Posterior cingulate gyrus (tissue), 11 donors: ENCODE results near the gene DMXL1.
A peak's percentile ranks its signal among the peaks of the same experiment; 100 is the strongest.

Experiments used
- DNase-seq, 10 donors: peaks; one replicate each; pipeline versions ENCODE4 v3.0.0 to v3.0.0-alpha.2; 2020 to 2021; ENCODE audit warnings: mixed read lengths in 3 of 10
- intact Hi-C: fragments of 100-400 bp; cut with DNase I; formaldehyde crosslinking; loops from one replicate; pipeline ENCODE4 v1.15.1; 2023

DMXL1 gene, protein sequence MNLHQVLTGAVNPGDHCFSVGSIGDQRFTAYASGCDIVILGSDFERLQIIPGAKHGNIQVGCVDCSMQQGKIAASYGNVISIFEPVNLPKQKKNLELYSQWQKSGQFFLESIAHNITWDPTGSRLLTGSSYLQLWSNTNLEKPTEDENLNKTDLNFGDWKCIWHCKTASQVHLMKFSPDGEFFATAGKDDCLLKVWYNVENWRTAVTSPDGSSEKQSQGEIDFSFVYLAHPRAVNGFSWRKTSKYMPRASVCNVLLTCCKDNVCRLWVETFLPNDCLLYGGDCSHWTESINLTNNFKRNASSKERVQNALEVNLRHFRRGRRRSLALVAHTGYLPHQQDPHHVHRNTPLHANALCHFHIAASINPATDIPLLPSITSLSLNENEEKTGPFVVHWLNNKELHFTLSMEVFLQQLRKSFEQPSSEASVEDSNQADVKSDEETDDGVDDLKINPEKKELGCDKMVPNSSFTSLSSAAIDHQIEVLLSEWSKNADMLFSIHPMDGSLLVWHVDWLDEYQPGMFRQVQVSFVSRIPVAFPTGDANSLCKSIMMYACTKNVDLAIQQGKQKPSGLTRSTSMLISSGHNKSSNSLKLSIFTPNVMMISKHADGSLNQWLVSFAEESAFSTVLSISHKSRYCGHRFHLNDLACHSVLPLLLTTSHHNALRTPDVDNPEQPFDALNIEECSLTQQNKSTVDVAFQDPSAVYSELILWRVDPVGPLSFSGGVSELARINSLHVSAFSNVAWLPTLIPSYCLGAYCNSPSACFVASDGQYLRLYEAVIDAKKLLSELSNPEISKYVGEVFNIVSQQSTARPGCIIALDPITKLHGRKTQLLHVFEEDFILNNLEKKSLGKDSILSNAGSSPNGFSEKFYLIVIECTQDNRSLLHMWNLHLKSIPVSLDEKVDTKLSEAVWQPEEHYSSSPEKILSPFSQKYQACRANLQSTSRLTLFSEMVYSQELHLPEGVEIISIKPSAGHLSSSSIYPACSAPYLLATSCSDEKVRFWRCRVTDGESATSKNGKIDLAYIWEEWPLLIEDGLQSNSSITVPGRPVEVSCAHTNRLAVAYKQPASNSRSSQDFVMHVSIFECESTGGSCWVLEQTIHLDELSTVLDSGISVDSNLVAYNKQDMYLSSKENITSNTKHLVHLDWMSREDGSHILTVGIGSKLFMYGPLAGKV (N-terminal part only)

DNA sequence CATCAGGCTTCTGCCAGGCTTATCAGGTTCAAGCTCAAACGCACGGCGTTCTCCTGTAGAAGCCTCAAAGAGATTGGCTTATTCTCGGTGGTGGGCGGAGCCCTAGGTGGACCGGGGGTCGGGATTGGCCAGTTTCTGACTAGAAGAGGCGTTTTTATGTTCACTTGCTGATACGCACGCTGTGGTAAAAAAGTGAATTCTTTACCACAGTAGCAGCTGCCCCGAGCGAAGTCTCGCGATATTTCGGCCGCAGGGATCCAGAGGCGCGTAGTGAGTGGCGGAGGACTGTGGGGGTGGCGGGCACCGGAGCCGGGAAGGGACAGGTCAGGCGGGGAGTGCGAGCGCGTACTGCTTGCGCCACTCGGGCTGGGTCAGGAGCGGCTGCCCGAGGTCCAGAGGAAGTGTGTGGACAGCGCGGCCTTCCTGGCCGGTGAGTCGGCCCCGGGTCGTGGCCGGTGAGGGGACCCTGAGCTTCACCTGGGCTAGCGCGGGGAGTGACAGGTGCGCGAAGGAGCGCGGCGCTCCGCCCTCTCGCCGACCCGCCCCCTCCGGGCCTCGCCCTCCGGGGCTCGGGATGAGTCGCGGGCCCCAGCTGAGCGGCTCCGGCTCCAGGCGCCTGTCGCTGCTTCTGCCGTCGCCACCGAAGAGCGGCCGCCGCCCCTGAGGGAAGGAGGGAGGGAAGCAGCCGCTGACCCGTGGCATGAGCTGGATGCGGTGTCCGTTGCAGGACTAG, at the start of gene DMXL1:
DMXL1 (plus strand) TSS at position 260 of the 733 bp plus-strand sequence. CDS start 483 bp downstream, outside the sequence.
- intact Hi-C loops = loop anchor here (2.0 to 5.0 kb wide), 2 partner anchors 84 to 198 kb away; partner anchors contain the start of gene DTWD2
- DNase-seq = peak; percentile 97 to 100 (median 98)

DNA sequence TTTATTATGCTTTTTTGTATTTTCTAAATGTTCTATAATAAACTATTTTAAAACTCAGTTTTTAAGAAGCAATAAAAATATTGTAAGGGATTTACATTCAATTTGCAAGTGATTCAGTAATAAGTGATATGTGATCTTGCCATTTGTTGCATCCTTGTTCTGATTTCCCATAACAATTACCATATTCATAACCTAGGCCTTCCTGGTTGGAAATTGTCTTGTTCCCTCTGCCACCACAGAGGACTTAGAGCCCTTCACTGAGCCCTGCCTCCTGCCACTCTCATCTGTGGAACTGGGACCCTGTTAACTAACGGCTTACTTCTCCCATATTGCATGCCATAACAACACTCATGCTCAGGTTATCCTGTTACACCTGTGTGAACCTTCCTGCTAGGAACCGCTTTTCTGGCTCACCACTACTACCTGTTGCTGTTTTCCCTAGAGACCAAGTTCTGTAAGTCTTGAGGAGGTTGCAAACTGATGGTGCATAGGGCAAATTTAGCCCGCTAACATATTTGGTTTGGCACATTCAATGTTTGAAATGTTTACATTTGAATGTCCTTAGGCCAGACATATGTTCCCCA, 49.6 kb upstream of the DMXL1 start:
- DNase-seq = no peak
- intact Hi-C loops = no loop called here

DNA sequence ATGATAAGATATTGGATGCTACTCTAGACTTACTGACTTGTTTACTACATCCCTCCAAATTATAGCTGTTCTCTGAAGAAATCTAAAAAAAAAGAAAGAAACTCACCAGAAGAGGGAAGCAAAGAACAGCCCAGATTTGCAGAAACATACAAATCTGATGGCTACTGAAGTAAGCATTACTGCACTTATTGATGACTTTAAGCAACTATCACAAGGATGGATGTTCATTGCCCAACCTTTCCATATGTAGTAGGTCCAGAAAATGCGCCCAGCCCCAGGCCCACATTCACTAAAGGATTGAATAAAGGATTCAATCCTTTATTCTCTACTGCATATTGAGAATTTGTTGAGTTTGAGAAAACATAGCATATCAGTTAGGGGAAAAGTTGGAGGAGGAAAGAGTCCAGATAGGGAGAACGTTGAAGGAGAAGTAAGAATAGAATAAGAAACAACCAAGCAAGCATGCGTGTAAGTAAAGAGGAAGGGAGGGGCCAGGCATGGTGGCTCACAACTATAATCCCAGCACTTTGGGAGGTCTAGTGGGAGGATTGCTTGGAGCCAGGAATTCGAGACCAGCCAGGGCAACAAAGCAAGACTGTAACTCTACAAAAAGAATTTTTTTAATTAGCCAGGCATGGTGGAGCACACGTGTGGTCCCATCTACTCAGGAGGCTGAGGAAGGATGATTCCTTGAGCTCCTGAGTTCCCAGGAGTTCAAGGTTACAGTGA, 48.7 kb upstream of the DMXL1 start:
- intact Hi-C loops = loop anchor here (1.0 kb wide), 1 partner anchor 390 kb away; no protein-coding TSS in a partner anchor

DNA sequence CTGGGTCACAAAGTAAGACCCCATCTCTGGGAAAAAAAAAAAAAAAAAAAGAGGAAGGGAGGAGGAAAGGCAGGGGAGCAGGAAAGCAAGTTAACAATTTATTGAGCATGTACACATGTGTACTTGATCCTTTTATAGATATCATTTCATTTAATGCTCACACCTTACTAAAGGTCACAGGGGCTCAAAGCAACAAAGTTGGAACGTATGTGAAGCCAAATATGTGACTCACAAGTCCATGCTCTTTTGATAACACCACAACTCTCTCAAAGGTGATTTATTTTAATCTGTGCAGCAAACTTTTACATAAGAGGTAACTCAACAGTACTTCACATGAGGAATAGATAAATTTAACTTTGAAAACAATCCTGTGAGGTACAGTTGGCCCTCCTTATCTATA, 48.1 kb upstream of the DMXL1 start:
- DNase-seq = no peak
- intact Hi-C loops = loop anchor here (1.0 kb wide), 1 partner anchor 390 kb away; no protein-coding TSS in a partner anchor

More for the DNA sequence above, 48.7 kb upstream of the DMXL1 start:
- no peak for DNase-seq

DNA sequence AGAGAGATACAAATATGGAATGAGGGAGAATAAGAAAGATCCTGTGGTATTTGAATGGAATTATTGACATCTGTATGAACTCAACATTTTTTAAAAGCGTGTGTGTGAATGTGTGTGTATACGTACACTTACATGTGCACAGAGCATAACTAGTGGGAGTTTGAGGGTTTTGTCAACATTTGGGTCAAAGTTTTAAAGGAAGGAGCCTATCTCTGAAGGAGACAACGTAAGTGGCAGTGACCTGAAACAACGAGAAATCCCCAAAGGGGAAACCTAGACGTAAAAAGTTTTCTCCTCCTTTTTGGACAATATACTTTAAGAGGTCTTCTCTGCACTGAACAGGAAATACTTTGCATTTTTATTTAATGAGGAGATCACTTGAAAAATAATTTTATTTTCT, 42.3 kb upstream of the DMXL1 start:
- intact Hi-C loops = no loop called here
- DNase-seq = no peak

DNA sequence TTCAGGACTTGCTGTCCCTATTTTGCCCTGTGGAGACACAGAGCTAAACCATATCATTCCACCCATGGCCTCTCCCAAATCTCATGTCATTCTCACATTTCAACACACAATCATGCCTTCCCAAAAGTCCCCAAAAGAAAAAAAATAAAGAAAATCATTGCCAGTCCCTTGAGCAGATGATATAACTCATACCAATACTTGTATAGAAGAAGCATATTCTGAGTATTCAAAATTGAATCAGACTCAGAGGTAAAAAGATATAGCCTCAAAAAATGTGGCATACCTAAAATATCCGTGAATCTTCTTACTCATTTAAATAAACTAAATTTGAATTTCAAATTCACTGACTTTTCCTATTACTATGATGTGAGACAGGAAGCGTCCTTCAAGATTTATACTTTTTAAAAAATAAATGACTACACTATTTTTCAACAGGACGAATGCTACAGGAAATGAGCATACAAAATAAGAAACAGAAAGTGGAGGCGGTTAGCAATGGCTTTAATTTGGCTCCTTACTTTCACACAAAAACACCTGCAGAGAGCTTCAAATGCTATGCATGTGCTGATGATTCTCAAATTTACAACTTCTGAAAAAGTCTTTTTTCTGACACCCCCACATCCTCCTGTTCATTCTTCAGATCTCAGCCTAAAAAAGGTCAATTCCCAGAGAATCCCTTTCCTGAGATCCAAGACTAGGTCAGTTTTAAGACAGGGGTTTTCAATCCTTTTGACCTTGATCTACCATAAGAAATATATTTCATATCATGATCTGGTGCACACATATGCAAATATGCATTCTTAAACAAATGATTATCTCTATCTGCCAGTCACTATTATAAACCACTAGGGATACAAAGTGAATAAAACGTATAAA, 39.6 kb upstream of the DMXL1 start:
- intact Hi-C loops = no loop called here
- DNase-seq = no peak

DNA sequence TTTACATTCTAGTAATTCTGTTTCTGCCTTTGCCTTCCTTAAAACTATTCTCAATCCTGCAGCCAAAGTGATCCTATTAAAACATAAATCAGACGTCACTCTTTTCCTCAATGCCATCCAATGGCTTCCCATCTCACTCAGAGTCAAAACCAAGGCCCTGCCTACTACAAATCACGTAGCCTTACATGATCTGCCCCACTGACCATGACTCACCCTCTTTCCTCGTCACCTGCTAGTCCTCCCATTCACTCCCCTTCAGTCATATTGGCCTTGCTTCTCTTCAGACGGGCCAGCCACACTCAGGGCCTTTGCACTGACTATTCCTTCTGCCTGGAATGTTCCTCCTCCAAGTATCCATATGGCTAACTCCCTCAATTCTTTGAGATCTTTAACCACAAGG, 39.0 kb upstream of the DMXL1 start:
- no peak for DNase-seq
- intact Hi-C loops = loop anchor here (2.0 kb wide), 1 partner anchor 25 kb away; no protein-coding TSS in a partner anchor

DNA sequence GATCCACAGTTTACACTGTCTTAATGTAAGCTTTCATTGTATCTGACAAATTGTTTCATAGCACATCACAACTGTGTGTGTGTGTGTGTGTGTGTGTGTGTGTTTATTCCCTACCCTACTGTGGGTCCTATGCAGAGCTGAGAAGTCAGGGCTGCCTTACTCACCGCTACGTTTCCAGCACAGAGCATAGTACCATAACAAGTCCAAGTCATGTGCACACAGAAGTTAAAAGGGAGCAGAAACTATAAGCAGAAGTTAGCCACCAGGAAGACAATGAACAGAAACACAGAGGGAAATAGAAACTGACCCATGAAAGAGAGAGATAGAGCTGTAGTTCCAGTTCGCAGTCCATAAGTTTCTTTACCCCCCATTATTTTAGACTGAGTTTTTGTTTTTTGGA, 38.2 kb upstream of the DMXL1 start:
- DNase-seq = no peak
- intact Hi-C loops = loop anchor here (2.0 kb wide), 1 partner anchor 26 kb away; no protein-coding TSS in a partner anchor

DNA sequence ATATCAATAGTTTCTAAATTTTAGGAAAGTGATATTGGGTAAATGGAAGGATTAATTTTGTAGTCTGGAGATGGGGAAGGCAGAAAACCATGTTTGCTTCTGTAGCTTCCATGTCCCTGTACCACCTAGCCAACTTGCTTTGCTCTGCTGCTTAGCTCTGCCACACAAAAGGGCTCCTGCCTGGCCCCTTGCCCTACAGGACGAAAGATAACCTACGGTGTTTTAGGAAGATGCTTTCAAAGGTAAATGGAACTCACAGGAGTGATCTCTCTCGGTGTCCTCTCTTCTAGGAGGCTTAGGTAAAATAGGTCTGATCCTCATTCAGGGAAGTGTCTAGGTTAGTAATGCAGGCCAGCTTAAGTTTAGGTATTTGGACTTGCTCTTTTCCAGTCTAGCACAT, 37.8 kb upstream of the DMXL1 start:
- no peak for DNase-seq
- intact Hi-C loops = loop anchor here (2.0 kb wide), 1 partner anchor 26 kb away; no protein-coding TSS in a partner anchor

DNA sequence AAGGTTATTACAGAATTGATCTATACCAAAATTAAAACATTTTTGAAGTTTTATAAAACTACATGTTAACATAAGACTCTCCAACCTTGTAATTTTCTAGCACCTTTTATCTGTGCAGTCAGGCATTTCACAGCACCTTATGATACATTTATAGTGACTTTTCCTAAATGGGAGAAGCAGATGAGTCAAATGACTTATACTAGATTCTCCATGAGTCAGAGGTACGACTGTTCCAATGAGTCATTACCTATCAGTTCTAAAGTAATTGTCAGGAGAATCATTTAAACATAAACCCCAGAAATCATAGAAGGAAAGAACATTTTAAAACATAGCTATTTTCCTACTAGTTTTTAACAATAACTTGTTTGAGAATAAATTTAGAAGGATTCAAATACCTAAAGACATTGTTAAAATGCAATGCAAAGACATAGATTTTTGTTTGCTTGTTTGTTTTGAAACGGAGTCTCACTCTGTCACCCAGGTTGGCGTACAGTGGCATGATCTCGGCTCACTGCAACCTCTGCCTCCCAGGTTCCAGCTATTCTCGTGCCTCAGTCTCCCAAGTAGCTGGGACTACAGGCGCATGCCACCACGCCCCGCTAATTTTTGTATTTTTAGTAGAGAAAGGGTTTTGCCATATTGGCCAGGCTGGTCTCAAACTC, 34.7 kb upstream of the DMXL1 start:
- peak in 1 of 10 donors; percentile 39 for DNase-seq
- intact Hi-C loops = no loop called here

DNA sequence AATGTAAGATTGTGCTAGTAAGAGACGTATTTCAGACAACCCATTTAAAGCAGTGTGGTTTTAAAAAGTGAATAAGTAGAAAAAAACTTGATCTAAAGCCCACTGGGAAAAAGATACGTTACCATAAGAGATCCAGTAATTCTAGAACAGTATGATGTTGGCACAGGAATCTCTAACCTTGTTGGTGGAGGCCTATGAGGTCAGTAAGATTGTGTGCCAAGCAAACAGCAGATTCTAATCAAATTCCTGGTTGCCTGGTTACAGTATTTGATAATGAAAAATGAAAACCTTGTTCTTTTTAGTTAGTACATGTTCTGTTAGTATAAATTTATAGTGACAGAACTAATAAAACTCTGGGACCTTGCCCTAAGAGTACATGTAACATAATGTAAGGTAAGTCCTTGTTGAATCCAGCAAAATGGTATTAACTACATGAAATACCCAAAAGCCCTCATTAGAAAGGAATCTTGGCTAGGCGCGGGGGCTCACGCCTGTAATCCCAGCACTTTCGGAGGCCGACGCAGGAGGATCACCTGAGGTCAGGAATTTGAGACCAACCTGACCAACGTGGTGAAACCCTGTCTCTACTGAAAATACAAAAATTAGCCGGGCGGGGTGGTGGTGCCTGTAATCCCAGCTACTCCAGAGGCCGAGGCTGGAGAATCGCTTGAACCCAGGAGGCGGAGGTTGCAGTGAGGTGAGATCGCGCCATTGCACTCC, 33.2 kb upstream of the DMXL1 start:
- DNase-seq = peak in 1 of 10 donors; percentile 39
- intact Hi-C loops = no loop called here

DNA sequence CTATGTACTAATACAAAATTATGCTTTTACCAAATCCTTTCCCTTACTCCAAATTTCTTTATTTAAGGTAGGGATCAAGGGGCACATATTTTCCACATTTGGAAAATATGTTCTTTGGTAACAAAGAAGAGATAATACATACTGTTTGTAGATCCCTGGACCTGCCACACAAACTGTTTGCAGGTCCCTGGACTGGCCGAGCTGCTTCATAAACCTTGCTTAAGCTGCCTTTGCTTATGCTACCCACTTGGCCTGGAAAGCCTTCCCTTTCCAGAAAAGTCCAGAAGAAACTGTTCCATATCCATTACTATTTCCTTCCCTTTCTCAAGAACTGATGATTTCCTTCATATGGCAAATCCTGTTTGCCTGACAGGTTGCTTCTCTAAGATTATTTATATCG, 22.6 kb upstream of the DMXL1 start:
- intact Hi-C loops = no loop called here
- DNase-seq = no peak

DNA sequence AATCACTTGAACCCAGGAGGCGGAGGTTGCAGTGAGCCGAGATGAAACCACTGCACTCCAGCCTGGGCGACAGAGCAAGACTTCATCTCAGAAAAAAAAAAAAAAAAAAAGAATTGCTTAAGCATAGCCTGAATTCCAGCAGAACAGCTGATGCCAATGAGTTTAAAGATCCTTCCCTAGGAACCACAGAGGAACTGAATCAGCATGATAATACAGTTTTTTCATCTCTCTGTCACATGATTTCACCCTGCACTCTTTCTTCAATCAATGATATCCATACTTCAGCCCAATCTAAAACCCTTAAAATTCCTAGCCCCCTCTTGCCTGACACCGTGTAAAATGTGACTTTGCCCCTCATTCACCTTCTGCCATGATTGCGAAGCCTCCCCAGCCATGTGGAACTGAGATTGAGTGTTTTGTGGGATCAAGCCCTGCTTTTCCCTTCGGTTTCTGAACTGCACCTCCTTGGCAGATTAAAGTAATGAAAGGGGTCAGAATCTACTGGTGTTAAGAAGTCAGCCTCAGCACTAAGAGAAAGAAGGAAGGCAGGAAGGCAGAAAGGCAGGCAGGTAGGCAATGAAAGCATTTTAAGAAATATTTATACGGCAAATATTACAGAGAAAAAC, 20.9 kb upstream of the DMXL1 start:
- intact Hi-C loops = no loop called here
- no peak for DNase-seq

DNA sequence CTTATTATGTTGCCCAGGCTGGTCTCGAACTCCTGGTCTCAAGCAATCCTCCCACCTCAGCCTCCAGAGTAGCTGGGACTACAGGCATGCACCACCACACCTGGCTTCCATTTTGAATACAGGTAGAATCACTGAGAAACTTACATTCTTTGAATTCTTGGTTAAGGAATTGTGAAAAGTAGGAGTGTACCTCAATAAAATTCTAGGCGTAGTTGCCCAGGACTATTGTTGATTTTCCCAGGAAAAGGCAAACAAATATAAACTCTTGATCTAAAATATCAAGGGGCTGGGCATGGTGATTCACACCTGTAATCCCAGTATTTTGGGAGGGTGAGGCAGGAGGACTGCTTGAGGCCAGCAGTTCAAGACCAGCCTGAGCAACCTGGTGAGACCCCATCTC, 16.8 kb upstream of the DMXL1 start:
- intact Hi-C loops = no loop called here
- no peak for DNase-seq

DNA sequence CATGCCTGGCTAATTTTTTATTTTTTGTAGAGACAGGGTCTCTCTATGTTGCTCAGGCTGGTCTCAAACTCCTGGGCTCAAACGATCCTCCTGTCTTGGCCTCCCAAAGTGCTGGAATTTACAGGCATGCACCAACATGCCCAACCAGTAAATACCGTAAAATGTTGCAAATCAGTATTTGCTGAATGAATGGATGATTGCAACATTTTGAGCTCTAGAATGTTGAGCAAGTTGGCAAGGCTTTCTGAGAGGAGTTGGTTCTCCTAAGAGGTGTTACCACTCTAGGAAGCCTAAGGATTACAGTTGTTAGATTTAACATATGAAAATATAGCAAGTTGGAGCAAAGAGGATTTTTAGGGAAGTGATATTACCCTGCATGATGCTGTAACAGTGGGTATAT, 15.6 kb upstream of the DMXL1 start:
- no peak for DNase-seq
- intact Hi-C loops = no loop called here

DNA sequence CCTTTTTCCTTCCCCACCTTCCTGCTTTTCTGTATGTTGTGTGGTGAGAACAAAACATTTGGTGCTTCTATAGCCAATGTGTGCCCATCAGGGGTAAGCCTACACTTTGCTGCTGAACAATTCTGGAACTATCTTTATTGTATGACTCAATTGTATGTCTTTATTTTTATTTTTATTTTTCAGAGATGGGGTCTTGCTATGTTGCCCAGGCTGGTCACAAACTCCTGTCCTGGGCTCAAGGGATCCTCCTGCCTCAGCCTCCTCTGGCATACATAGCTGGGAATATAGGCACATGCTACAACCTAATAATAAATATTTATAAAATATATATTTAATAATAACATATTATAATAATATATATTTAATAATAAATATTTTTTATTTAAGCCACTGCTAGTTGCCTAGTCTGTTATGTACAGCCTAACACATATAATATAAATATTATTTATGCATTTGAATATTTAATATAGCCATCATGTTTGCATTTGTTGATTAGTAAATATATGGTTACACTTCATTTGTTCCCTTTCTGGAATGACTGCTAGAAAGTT, 11.8 kb upstream of the DMXL1 start:
- DNase-seq = no peak
- intact Hi-C loops = no loop called here
